HFFc6 (cell line): ENCODE data around the gene OR2G2. TPM values are rescaled to one million over a fixed set of nuclear protein-coding genes. Genes with fewer than 3 reads are reported as not detected.

Source experiments
- DNase-seq: peaks from one replicate; pipeline ENCODE4 v3.0.0-alpha.2; 2018
- H3K27ac Mint-ChIP-seq: 2 replicates; pipeline ENCODE4 v1.8.0; 2020; ENCODE audit warnings: mild to moderate bottlenecking, mixed read lengths
- H3K27me3 Mint-ChIP-seq: 2 replicates; pipeline ENCODE4 v1.8.0; 2021; ENCODE audit warnings: mild to moderate bottlenecking, moderate library complexity, mixed read lengths; ENCODE audit not compliant: insufficient read depth
- H3K36me3 Mint-ChIP-seq: 2 replicates; pipeline ENCODE4 v1.8.0; 2021; ENCODE audit warnings: low read depth, mixed read lengths
- H3K4me1 Mint-ChIP-seq: 2 replicates; pipeline ENCODE4 v1.8.0; 2020; ENCODE audit warnings: low read depth, mixed read lengths
- H3K4me3 Mint-ChIP-seq: 2 replicates; pipeline ENCODE4 v1.8.0; 2020; ENCODE audit warnings: mild to moderate bottlenecking, moderate library complexity, mixed read lengths
- H3K9me3 Mint-ChIP-seq: 2 replicates; pipeline ENCODE4 v1.8.0; 2020; ENCODE audit warnings: mild to moderate bottlenecking, mixed read lengths
- CTCF ChIP-seq: fragments of 200-600 bp; sonication (generic); IDR thresholded peaks from 2 replicates; pipeline ENCODE4 v1.5.0; 2021; ENCODE audit warnings: antibody characterized with exemption, mild to moderate bottlenecking
- long read RNA-seq: library from polyadenylated mRNA; unstranded; transcript quantifications from one replicate; pipeline ENCODE4 v2.0.0, GENCODE V29; 2019
- total RNA-seq, 6 experiments: library from RNA; stranded (reverse); fragmentation: NEBNext Ultra II Directional; extraction: Animal tissue kit (Norgen Biotek cat#: 25700); gene quantifications; 2 replicates in 1 of 6; 3 replicates in 5 of 6; pipeline ENCODE4 v1.2.3, GENCODE V29; 2021

OR2G2 gene
- not detected for total RNA-seq
- long read RNA-seq = 0 reads

- H3K36me3 Mint-ChIP-seq = no peaks in the 10 kb centered on the region
- no peak within 1 kb of the TSS for H3K27ac Mint-ChIP-seq
- H3K4me3 Mint-ChIP-seq = no peak within 1 kb of the TSS
- no peaks in the 10 kb centered on the region for H3K27me3 Mint-ChIP-seq
- H3K9me3 Mint-ChIP-seq = peaks cover 13% of the 10 kb centered on the region; the same call in 1 of the 2 replicates
- DNase-seq = no peak
- H3K4me1 Mint-ChIP-seq = no peaks in the 10 kb centered on the region
- no peak for TF ChIP-seq CTCF
These were observed at the start of gene OR2G2 for GRCh38 chr1:247588060-247588459. Gene OR2G2 (plus strand): TSS chr1:247588360. CDS start chr1:247588360, 0 bp downstream.

- TF ChIP-seq CTCF = no peak
- no peaks in the 10 kb centered on the region for H3K27me3 Mint-ChIP-seq
- no peak overlapping the region for H3K4me3 Mint-ChIP-seq
- no peak overlapping the region for H3K27ac Mint-ChIP-seq
- no peaks in the 10 kb centered on the region; the same call in 1 of the 2 replicates for H3K4me1 Mint-ChIP-seq
- H3K9me3 Mint-ChIP-seq = peaks cover 6% of the 10 kb centered on the region; the same call in 1 of the 2 replicates
- no peak for DNase-seq
- no peaks in the 10 kb centered on the region for H3K36me3 Mint-ChIP-seq
These were observed 49.6 kb upstream of the OR2G2 start for GRCh38 chr1:247538561-247538960.

GRCh38 chr1:247539215-247539614 lies 48.9 kb upstream of the OR2G2 start:
- Mint-ChIP-seq H3K27me3 (no peaks in the 10 kb centered on the region), H3K4me3 (no peak overlapping the region), H3K4me1 (no peaks in the 10 kb centered on the region; the same call in 1 of the 2 replicates), H3K36me3 (no peaks in the 10 kb centered on the region), H3K9me3 (peaks cover 6% of the 10 kb centered on the region; the same call in 1 of the 2 replicates), H3K27ac (no peak overlapping the region)
- no peak for DNase-seq
- TF ChIP-seq CTCF = no peak

- DNase-seq = no peak
- no peaks in the 10 kb centered on the region; the same call in 1 of the 2 replicates for H3K4me1 Mint-ChIP-seq
These were observed 47.6 kb upstream of the OR2G2 start for GRCh38 chr1:247540581-247540980.

GRCh38 chr1:247542811-247543210 lies 45.3 kb upstream of the OR2G2 start:
- H3K9me3 Mint-ChIP-seq = peaks cover 6% of the 10 kb centered on the region; the same call in 1 of the 2 replicates
- no peak for DNase-seq
- no peak overlapping the region for H3K27ac Mint-ChIP-seq
- no peak overlapping the region for H3K4me3 Mint-ChIP-seq
- no peaks in the 10 kb centered on the region for H3K36me3 Mint-ChIP-seq
- TF ChIP-seq CTCF = no peak
- H3K27me3 Mint-ChIP-seq = no peaks in the 10 kb centered on the region
- H3K4me1 Mint-ChIP-seq = no peaks in the 10 kb centered on the region; the same call in 1 of the 2 replicates

More at GRCh38 chr1:247540581-247540980, 47.6 kb upstream of the OR2G2 start:
- H3K4me3 Mint-ChIP-seq = peak overlapping the region; percentile 31; the same call in 1 of the 2 replicates
- TF ChIP-seq CTCF = no peak
- no peak overlapping the region for H3K27ac Mint-ChIP-seq
- no peaks in the 10 kb centered on the region for H3K36me3 Mint-ChIP-seq
- no peaks in the 10 kb centered on the region for H3K27me3 Mint-ChIP-seq
- H3K9me3 Mint-ChIP-seq = peaks cover 6% of the 10 kb centered on the region; the same call in 1 of the 2 replicates
